Left kidney (tissue), 2 donors: Measurements from ENCODE around the gene DGKD. TPM values are rescaled to one million over a fixed set of nuclear protein-coding genes. Genes with fewer than 3 reads are reported as not detected.
"Not testable (repeated sequence)": the region's sequence is repeated elsewhere in the genome, so short reads cannot be mapped to it uniquely, and the experiment has no call there.

Experiments used
- DNase-seq: peaks from one replicate; pipeline ENCODE4 v3.0.0-alpha.2; 2013
- polyA plus RNA-seq: library from polyadenylated mRNA; unstranded; fragments of 120-200 nt; gene quantifications from one replicate; pipeline ENCODE4 v1.2.1, GENCODE V29; 2013; ENCODE audit not compliant: insufficient read length

The DGKD gene
- polyA plus RNA-seq, 1 donor, result 32.8 TPM

- no peak for DNase-seq
Observed at GRCh38 chr2:233386382-233387041, 32.2 kb downstream of the DGKD start.

GRCh38 chr2:233387225-233387624 lies 32.9 kb downstream of the DGKD start:
- no peak for DNase-seq

- DNase-seq, result peak; percentile 81
Observed at GRCh38 chr2:233387667-233388528, 33.6 kb downstream of the DGKD start.

GRCh38 chr2:233389601-233390125 lies 35.4 kb downstream of the DGKD start:
- no peak for DNase-seq

GRCh38 chr2:233395687-233396086 lies 41.4 kb downstream of the DGKD start:
- DNase-seq, result no peak

GRCh38 chr2:233396726-233397665 lies 42.7 kb downstream of the DGKD start:
- not testable (repeated sequence) for DNase-seq

- no peak for DNase-seq
Observed at GRCh38 chr2:233399306-233400225, 45.3 kb downstream of the DGKD start.

- no peak for DNase-seq
Observed at GRCh38 chr2:233400341-233400740, 46.0 kb downstream of the DGKD start.

- no peak for DNase-seq
Observed at GRCh38 chr2:233400961-233401360, 46.7 kb downstream of the DGKD start.

- no peak for DNase-seq
Observed at GRCh38 chr2:233402346-233402745, 48.1 kb downstream of the DGKD start.

- no peak for DNase-seq
Observed at GRCh38 chr2:233402789-233403188, 48.5 kb downstream of the DGKD start.

GRCh38 chr2:233404222-233404621 lies 49.9 kb downstream of the DGKD start:
- DNase-seq, result no peak

- DNase-seq, result no peak
Observed at GRCh38 chr2:233406865-233407264, 52.6 kb downstream of the DGKD start.

- no peak for DNase-seq
Observed at GRCh38 chr2:233407771-233408181, 53.5 kb downstream of the DGKD start.

GRCh38 chr2:233408366-233409285 lies 54.3 kb downstream of the DGKD start:
- DNase-seq, result no peak

- DNase-seq, result no peak
Observed at GRCh38 chr2:233409286-233409991, 55.1 kb downstream of the DGKD start.

GRCh38 chr2:233410196-233410760 lies 56.0 kb downstream of the DGKD start:
- DNase-seq, result no peak

- DNase-seq, result no peak
Observed at GRCh38 chr2:233411162-233411561, 56.9 kb downstream of the DGKD start.

GRCh38 chr2:233412405-233412804 lies 58.1 kb downstream of the DGKD start:
- no peak for DNase-seq
